Measurements from ENCODE around the gene RMRP.

DNA sequence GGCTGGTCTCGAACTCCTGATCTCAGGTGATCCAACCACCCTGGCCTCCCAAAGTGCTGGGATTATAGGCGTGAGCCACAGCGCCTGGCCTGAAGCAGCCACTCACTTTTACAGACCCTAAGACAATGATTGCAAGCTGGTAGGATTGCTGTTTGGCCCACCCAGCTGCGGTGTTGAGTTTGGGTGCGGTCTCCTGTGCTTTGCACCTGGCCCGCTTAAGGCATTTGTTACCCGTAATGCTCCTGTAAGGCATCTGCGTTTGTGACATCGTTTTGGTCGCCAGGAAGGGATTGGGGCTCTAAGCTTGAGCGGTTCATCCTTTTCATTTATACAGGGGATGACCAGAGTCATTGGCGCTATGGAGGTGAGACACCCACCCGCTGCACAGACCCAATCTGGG, 17.4 kb upstream of the RMRP start:
- TF ChIP-seq CTCF (conservative IDR thresholded peaks at IDR 0.05; ENCODE audit: low read length) (no peak), EZH2phosphoT487 (IDR thresholded peaks at IDR 0.05; ENCODE audit: borderline replicate concordance, low read depth, low read length) (no peak)
